OCI-LY7 (cell line): Measurements from ENCODE around the gene TASOR. TPM values are rescaled to one million over a fixed set of nuclear protein-coding genes. Genes with fewer than 3 reads are reported as not detected.

Experiments used
- BruUV-seq: library from RNA; stranded (reverse); fragments of 400-500 nt; replicated peaks from 2 replicates; lab custom pipeline; 2021; lab: Mats Ljungman, UMichigan
- CTCF ChIA-PET: fragments of 300-600 bp; sonication (Branson Sonifier 250); formaldehyde crosslinking; loops from one replicate; lab custom pipeline; 2022; ENCODE audit warnings: antibody characterized with exemption; ENCODE audit not compliant: unreplicated experiment; lab: Charles Lee
- POLR2A ChIA-PET: fragments of 300-600 bp; sonication (Branson Sonifier 250); formaldehyde crosslinking; loops from one replicate; lab custom pipeline; 2022; ENCODE audit warnings: antibody characterized with exemption; lab: Charles Lee
- DNase-seq: peaks from one replicate; pipeline ENCODE4 v3.0.0-alpha.2; 2015; ENCODE audit warnings: low spot score
- H2AFZ ChIP-seq: fragments of 200-600 bp; sonication (generic), shearing (Covaris generic); 2 replicates; pipeline ENCODE4 v1.6.1; 2014; ENCODE audit warnings: mild to moderate bottlenecking, antibody characterized with exemption, low read length, moderate library complexity
- H3K27ac ChIP-seq: fragments of 200-600 bp; sonication (generic); 2 replicates; pipeline ENCODE4 v1.5.1; 2014; ENCODE audit warnings: mixed run types, low read depth, mild to moderate bottlenecking, moderate library complexity, low read length, inconsistent platforms; ENCODE audit not compliant: poor library complexity, severe bottlenecking
- H3K36me3 ChIP-seq: fragments of 200-600 bp; sonication (generic); 2 replicates; pipeline ENCODE4 v1.6.1; 2014; ENCODE audit warnings: mild to moderate bottlenecking, antibody characterized with exemption, low read length, moderate library complexity, mixed read lengths; ENCODE audit not compliant: insufficient read depth
- H3K4me1 ChIP-seq: fragments of 200-600 bp; sonication (generic); 2 replicates; pipeline ENCODE4 v1.5.1; 2014; ENCODE audit warnings: mild to moderate bottlenecking, low read length; ENCODE audit not compliant: insufficient read depth, poor library complexity, severe bottlenecking
- H3K4me2 ChIP-seq: fragments of 200-600 bp; sonication (generic); 2 replicates; pipeline ENCODE4 v1.6.1; 2014; ENCODE audit warnings: mild to moderate bottlenecking, low read length
- H3K4me3 ChIP-seq: fragments of 200-600 bp; sonication (generic); 2 replicates; pipeline ENCODE4 v1.5.1; 2014; ENCODE audit warnings: mild to moderate bottlenecking, low read depth, low read length; ENCODE audit not compliant: poor library complexity, severe bottlenecking
- H3K79me2 ChIP-seq: fragments of 200-600 bp; sonication (generic); 2 replicates; pipeline ENCODE4 v1.6.1; 2016; ENCODE audit warnings: low read depth, mild to moderate bottlenecking, low read length, moderate library complexity, mixed read lengths; ENCODE audit not compliant: insufficient read depth
- H3K9me2 ChIP-seq: fragments of 200-600 bp; sonication (generic); 2 replicates; pipeline ENCODE4 v1.6.1; 2016; ENCODE audit warnings: mild to moderate bottlenecking, low read length, mixed read lengths; ENCODE audit not compliant: insufficient read depth
- H3K9me3 ChIP-seq: fragments of 200-600 bp; sonication (generic); 2 replicates; pipeline ENCODE4 v1.6.1; 2014; ENCODE audit warnings: mild to moderate bottlenecking, mixed run types, low read length, mixed read lengths
- H4K20me1 ChIP-seq: fragments of 200-600 bp; sonication (generic); 2 replicates; pipeline ENCODE4 v1.6.1; 2014; ENCODE audit warnings: mild to moderate bottlenecking, antibody characterized with exemption, low read length, moderate library complexity, mixed read lengths; ENCODE audit not compliant: insufficient read depth
- CTCF ChIP-seq: fragments of 200-600 bp; sonication (generic); conservative IDR thresholded peaks from 2 replicates; pipeline ENCODE4 v1.5.1; 2014; ENCODE audit warnings: mild to moderate bottlenecking, antibody characterized with exemption, low read length, moderate library complexity, mixed read lengths
- EZH2phosphoT487 ChIP-seq: fragments of 200-600 bp; sonication (generic); IDR thresholded peaks from 2 replicates; pipeline ENCODE4 v1.6.1; 2018; ENCODE audit warnings: low read depth, borderline replicate concordance, mild to moderate bottlenecking, mixed run types, antibody characterized with exemption, low read length, moderate library complexity, mixed read lengths
- intact Hi-C: fragments of 100-400 bp; cut with micrococcal nuclease; formaldehyde crosslinking; loops from one replicate; pipeline ENCODE4 v1.10.0; 2022; ENCODE audit not compliant: unreplicated experiment
- total RNA-seq, 2 experiments: library from RNA; depleted of rRNA in 1 of 2; stranded (reverse); fragments of >200 nt in 1 of 2; shearing (Covaris generic) in 1 of 2; gene quantifications; 2 replicates each; pipeline ENCODE4 v1.2.3, GENCODE V29; 2014 to 2022

Gene TASOR
- total RNA-seq, 2 experiments from 2014 or later: 96.5 to 121 TPM

GRCh38 chr3:56700151-56700550 is 17.1 kb upstream of the TASOR start:
- 0 out of 2 replicates have a peak overlapping the region, but pooled peaks have one; percentile 4 for H2AFZ ChIP-seq
- TF ChIP-seq CTCF (no peak), EZH2phosphoT487 (no peak)
- H3K79me2 ChIP-seq: no peaks in the 10 kb centered on the region
- intact Hi-C loops: loop anchor here (5.0 kb wide), 1 partner anchor 82 kb away; no protein-coding TSS in a partner anchor
- H3K4me3 ChIP-seq: no peak overlapping the region
- ChIA-PET POLR2A (interaction anchor here (0.8 to 2.5 kb wide), 6 partner anchors 19 to 292 kb away, joined by 3 to 17 read pairs (median 3); no protein-coding TSS in a partner anchor), CTCF (interaction anchor here (0.5 kb wide), 1 partner anchor 230 kb away, joined by 3 read pairs; no protein-coding TSS in a partner anchor)
- no peak for DNase-seq
- H3K9me2 ChIP-seq: no peaks in the 10 kb centered on the region
- BruUV-seq: no TSS peak
- no peak overlapping the region for H3K27ac ChIP-seq
- H3K4me2 ChIP-seq: no peak overlapping the region
- no peaks in the 10 kb centered on the region for H3K36me3 ChIP-seq
- no peaks in the 10 kb centered on the region for H3K9me3 ChIP-seq
- no peaks in the 10 kb centered on the region for H4K20me1 ChIP-seq
- peaks cover 26% of the 10 kb centered on the region for H3K4me1 ChIP-seq

- peaks cover 26% of the 10 kb centered on the region for H3K4me1 ChIP-seq
- ChIA-PET POLR2A (interaction anchor here (0.6 to 2.0 kb wide), 5 partner anchors 8 to 297 kb away, joined by 3 to 6 read pairs (median 4); partner anchors contain the start of gene TASOR), CTCF (no interaction called here)
- no peaks in the 10 kb centered on the region for H3K36me3 ChIP-seq
- no peak overlapping the region for H3K27ac ChIP-seq
- no peaks in the 10 kb centered on the region for H3K9me2 ChIP-seq
- H3K79me2 ChIP-seq: no peaks in the 10 kb centered on the region
- no peaks in the 10 kb centered on the region for H3K9me3 ChIP-seq
- peak overlapping the region; percentile 22 for H3K4me2 ChIP-seq
- intact Hi-C loops: no loop called here
- peak overlapping the region; percentile 94 for H2AFZ ChIP-seq
- no TSS peak for BruUV-seq
- H3K4me3 ChIP-seq: no peak overlapping the region
- peak; percentile 24 for DNase-seq
- H4K20me1 ChIP-seq: no peaks in the 10 kb centered on the region
- TF ChIP-seq EZH2phosphoT487 (no peak), CTCF (no peak)
Measured at GRCh38 chr3:56694867-56695683, 12.0 kb upstream of the TASOR start.

GRCh38 chr3:56693750-56694149 is 10.7 kb upstream of the TASOR start:
- Histone ChIP-seq H3K36me3 (no peaks in the 10 kb centered on the region), H3K79me2 (no peaks in the 10 kb centered on the region), H4K20me1 (no peaks in the 10 kb centered on the region), H3K4me3 (no peak overlapping the region), H3K4me2 (no peak overlapping the region), H3K27ac (no peak overlapping the region), H3K9me2 (no peaks in the 10 kb centered on the region), H2AFZ (no peak overlapping the region), H3K9me3 (no peaks in the 10 kb centered on the region), H3K4me1 (peaks cover 26% of the 10 kb centered on the region)
- ChIA-PET CTCF (no interaction called here), POLR2A (interaction anchor here (1.1 kb wide), 1 partner anchor 270 kb away, joined by 4 read pairs; no protein-coding TSS in a partner anchor)
- BruUV-seq: no TSS peak
- TF ChIP-seq CTCF (no peak), EZH2phosphoT487 (no peak)
- DNase-seq: no peak
- intact Hi-C loops: no loop called here
